ENCODE data around the gene ASCC1.
"Not testable (repeated sequence)": the region's sequence is repeated elsewhere in the genome, so short reads cannot be mapped to it uniquely, and the experiment has no call there.

The ASCC1 gene

DNA sequence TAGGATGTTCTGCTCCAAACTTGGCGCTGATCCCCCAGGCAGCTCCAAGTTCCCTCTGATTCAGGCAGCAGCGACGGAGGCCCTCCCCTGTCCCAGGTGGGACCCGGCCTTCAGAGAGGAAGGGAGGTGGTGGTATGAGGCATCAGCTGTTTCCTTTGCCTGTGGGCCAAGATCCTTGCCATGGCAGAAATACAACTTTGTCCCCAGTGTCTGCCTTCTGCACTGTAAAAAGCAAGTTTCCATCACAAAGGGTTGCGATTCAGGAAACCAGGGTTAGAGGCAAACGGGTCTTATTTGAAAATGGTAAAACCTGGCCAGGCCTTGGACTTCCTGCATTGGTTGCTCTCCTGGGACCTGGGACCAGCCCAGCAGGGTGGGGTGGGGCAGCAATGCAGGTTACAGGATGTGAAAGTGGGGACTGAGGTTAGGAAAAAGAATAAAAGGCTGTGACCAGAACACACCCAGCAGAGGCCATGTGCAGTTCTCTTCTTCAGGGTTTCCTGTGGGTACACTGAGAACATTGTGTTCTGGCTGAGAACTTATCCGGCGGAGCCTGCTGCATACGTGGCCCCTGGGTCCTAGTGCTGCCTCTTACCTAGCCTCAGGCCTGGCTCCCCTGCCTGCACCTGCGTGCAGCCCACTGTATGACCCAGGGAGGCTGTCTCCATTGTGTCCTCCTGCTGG, 32.5 kb upstream of the ASCC1 start:
- DNase-seq = no peak

DNA sequence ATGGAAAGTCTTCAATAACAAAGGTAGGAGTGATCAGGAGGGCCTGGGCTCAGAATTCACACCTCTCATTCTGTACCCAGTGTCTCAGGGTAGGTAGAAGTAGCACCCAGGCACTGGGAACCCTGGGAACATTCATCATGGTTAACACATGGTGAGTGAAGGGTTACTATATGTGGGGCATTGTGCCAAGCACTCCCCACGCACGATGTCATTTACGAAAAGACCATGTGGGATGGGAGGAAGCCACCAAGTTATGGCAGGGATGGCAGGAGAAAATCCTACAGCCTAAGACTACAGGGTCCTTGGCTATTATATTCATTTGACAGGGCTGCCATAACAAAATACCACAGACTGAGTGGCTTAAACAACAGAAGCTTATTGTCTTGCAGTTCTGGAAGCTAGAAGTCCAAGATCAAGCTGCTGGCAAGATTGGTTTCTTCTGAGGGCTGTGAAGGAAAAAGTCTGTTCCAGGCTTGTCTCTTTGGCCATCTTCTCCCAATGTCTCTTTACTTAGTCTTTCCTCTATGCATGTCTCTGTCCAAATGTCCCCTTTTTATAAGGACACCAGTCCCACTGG, 30.0 kb upstream of the ASCC1 start:
- no peak for DNase-seq

DNA sequence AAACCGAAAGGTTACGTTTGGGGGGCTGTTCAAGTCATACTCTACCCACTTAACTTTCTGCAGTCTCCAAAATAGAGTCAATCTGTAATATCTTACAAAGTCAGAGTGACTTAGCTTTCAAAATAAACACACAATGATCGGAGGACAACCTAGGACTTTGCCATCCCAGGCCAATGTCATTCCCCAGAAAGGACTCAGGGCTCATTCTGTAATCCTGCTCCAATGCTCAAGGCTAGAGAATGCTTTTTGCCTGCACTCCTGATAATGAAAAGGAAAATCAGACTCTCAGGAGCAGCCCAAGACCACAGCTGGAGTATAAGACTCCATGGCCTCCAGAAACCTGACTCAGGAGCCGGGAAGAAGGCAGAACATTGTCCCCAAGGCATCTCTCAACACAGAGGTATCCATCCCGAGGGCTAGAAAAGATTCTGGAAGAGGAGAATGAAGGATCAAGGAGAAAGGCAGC, 28.5 kb upstream of the ASCC1 start:
- no peak for DNase-seq

DNA sequence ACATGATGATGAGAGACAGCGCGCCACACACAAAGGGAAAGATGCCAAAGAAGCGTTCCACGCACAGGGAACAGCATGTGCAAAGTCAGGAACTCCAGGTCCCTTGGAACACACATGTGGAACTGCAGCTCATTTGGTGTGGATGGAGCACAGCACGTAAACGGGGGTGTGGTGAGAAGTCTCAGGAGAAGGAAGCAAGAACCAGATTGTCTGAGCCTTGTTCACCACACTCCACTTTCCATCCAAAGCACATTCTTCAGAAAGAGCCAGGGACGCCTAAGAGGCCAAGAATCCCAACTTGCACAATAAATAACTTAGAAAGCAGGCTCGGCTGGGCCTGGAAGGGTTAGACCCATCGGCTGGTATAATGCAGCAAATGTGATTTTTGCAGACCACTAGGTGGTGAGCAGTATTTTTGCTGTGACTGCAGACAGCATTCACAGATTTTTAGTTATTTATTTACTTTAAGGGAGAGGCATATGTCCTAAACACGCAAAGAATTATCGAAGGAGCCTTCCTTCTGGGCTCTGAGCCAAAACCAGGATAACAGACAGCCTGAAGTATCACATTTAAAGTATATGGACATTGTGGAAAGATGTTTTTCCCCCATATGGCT, 27.9 kb upstream of the ASCC1 start:
- DNase-seq = no peak

DNA sequence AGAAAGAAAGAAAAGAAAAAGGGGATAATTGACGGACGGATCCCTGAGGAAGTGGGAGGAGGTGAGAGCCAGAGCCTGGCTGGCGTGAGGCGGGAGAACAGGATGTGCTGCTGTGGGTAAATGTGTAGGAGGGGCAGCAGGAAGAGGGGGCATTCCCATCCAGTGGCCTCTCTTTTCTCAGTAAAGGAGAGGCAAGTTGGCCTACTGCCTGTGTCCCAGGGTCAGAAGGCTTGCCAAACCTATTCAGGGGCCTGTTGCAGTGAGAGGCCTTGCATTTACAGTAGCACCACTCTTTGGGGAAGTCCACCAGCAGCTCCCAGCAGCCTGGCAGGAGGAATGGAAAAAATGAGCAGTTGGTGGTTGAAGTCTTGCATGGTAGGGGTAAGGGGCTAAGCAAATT, 26.6 kb upstream of the ASCC1 start:
- DNase-seq = no peak

DNA sequence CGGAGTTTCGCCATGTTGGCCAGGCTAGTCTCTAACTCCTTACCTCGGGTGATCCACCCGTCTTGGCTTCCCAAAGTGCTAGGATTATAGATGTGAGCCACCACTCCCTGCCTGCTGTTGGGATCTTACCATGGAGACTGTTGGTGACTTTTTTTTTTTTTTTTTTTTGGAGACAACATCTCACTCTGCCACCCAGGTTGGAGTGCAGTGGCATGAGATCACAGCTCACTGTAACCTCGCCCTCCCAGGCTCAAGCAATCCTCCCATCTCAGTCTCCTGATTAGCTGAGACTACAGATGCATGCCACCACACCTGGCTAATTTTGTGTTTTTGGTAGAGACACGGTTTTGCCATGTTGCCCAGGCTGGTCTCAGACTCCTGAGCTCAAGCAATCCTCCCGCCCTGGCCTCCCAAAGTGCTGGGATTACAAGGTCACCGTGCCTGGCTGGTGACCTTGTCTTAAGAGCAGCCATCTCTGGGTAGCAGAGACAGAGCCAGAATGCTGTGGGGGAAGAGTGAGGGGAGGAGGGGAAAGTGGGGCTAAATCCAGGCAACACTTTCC, 25.7 kb upstream of the ASCC1 start:
- no peak for DNase-seq

DNA sequence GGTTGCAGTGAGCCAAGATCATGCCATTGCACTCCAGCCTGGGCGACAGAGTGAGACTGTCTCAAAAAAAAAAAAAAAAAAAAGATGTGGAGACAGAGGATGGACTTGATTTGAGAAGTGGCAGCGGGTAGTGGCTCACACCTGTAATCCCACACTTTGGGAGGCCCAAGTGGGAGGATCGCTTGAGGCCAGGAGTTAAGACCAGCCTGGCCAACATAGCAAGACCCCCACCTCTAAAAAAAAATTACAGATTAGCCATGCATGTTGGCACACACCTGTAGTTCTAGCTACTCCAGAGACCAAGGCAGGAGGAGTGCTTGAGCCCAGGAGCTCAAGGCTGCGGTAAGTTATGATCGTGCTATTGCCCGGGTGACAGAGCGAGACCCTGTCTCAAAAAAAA, 24.3 kb upstream of the ASCC1 start:
- DNase-seq = no peak

DNA sequence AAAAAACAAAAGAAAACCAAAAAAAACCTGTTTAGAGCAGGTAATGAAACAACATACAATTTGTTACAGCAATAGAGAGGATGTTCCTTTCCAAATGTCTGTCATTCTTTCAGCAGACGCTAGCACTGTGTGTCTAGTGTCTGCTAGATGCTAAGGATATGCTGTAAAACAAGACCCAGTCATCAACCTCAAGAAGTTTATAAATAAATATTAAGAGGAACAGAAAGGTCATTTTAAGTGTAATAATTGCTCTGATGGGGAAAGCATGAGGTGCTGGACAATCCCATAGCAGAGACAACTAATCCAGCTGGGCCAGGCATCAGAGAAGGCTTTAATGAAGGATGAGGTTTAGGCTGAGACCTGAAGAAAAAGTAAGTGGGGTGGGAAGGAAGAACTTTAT, 23.3 kb upstream of the ASCC1 start:
- no peak for DNase-seq

DNA sequence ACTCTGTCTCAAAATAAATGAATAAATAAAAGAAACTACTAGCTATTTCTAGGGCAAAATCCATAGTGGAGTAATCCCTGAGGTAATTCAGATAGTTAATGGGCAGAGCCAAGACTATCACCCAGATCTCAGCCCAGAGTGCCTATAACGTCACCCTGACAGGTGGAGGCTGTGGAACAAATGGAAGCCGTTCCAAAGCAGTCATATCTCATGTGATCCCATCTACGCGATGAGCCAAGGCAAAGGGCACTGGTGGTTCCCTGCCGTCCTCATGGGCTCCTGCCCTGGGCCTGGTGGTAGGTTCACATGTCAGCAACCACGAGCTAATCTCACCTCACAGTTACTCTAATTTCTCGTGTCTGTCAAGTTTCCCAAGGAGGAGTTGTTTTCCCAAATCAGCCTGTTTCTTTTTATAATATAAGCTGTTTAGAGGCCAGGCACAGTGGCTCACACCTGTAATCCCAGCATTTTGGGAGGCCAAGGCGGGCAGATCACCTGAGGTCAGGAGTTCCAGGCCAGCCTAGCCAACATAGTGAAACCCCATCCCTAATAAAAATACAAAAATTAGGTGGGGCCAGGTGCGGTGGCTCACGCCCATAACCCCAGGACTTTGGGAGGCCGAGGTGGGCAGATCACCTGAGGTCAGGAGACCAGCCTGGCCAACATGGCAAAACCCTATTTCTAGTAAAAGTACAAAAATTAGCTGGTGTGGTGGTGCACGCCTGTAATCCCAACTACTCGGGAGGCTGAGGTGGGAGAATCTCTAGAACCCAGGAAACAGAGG, 22.5 kb upstream of the ASCC1 start:
- DNase-seq = no peak

DNA sequence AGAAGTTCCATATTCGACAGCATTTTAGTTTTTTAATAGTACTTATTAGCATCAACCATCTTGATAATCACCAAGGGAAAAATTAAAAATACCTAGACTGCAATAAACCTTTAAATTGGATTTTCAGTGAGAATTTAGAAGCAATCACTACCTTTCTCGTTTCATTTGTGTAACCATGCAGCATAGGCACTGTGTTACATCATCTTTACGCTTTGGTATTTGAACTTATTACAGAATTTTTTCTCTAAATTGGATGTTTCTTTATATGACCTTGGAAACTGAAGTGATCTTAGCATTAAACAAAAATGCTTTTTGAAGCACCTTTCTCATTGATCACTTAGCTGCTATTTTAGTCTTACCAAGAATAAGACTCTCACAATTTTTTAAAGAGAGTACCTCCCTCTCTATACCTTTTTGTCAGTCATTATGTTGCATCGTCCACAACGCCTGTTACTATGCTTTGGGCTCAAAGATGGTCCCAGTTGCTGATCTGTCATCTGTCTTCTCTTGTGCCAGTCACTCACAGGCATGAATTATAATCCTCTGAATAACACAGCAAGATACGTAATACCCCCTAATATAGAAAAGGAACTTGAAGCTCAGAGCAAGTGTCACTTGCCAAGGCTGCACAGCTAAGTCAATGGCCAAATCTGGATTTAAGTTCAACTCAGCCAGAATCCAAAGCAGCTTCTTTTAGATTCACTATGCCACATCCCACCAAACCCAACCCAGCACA, 19.6 kb upstream of the ASCC1 start:
- DNase-seq = no peak

DNA sequence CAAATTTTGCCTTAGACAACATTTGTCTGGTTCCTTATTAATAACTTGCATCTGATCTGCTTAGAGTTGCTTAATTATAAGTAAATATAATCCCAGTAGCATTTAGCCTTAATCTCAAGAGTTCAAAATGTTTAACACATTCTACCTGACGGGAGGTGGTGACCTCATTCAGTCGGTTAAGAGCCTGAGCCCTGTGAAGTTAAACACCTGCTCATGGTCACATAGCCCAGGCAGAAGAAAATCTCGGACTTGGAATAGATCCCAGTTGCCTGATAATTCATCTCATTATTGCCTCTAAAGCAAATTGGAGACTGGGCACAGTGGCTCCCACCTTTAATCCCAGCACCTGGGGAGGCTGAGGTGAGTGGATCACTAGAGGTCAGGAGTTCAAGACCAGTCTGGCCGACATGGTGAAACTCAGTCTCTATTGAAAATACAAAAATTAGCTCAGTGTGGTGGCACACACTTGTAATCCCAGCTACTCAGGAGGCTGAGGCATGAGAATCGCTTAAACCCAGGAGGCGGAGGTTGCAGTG, 18.6 kb upstream of the ASCC1 start:
- no peak for DNase-seq

DNA sequence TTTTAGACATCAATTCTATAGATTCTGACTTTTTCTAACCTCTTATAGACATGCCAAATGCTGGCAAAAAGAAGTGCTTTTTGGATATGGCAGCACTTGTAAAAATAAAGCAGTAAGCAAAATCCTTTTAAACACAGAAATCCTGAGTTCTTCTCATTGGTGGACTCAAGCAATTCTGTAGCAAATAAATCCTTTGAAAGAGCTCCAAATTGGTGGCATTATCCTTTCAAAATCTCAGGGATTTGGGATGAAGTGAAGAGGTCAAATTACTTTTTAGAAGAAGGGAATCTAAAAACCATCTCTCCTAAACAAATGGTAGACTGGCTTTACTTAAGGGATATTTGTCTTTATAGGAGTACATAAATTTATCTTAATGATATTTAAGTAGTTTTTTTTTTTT, 17.5 kb upstream of the ASCC1 start:
- DNase-seq = no peak

DNA sequence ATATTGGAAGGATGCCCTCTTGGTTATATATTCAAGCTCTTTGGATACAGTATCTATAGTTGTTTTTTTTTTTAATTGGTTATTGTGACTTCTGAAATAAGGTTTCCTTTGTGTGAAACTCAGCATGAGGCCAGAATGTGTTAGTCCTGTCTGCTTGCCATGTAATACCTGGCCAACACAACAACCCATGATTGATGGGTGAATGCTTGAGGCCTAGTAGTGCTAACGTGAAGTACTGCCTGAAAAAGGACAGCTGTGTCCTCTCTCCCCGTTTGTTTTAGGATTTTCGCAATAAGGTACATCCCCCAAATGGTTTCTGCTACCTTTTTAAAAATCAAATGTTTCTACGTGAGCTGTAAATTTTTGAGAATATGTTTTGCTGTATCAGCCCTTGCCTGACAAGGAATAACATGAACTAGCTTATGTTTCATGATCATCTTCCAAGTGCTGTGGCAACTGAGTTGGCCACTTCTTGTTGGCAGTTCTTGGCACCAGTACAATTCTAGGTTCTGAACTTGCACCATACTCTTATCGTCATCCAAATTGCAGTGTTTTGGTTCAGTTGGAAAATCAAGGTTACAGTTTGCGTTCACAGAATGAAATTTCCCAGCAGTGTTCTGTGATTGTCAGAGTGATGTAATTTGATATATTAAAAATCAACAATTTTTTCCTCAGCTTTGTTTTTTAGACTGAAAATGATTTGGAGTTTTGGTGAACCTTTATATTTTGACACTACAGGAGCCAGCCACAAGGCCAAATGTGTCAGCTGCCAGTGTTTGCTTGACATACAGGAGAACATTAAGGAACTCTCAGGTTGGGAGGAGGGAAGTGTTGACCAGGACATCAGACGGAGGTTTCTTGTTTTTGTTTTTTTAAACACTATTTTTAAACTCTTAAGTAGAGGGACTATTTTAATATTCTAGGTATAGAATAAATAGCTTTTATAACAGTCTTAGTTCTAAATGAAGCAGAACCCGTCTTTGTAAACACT, 13.5 kb upstream of the ASCC1 start:
- no peak for DNase-seq

DNA sequence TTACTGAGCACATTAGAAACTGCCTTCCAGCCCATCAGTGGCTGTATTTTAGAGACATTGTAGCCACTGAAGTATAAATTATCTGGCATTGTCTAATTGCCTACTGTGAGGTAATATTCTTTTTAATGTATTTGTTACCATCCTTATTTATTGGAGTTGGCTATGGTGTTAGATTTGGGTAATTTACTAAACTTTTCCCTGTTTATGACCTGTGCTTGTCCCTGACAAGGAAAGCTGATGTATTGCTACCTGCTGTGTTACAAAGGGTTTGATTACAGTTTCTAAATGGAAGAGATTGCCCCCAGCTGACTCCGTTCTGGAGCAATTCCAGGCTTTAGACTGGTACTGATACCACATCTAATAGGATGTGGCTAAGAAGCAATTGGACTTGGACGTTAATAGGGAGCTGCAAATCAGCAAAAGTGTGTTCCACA, 12.3 kb upstream of the ASCC1 start:
- DNase-seq = no peak

DNA sequence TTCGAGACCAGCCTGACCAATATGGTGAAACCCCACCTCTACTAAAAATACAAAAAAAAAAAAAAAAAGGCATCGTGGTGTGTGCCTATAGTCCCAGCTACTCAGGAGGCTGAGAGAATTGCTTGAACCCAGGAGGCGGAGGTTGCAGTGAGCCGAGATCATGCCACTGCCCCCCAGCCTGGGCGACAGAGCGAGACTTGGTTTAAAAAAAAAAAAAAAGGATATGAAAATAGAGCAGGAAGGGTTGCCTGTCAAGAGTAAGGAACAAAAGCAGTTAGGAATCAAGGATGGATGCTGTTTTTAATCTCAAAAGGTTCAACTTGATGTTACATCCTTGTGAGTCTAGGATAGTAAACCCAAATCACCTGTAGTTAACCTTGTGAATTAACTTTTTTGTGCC, 11.8 kb upstream of the ASCC1 start:
- DNase-seq = no peak

DNA sequence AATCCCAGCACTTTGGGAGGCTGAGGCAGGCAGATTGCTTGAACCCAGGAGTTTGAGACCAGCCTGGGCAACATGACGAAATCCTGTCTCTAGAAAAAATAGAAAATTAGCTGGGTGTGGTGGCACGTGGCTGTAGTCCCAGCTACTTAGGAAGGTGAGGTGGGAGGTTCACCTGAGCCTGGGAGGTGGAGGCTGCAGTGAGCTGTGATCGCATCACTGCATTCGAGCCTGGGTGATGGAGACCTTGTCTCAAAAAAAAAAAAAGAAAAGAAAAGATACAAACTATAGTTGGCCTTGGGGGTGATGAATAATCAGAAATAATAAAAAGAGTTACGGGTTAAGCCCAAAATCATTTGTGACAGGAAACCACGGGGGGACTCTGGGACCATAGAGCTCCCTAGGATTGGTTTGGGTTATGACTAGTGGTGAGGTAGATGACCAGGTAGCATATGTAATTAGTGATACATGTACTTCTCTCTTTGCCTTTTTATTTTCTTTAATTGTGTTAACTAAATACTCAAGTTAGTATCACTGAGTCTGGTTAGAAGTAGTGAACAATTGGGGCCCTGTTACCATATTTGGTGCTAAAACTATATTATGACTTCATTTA, 10.4 kb upstream of the ASCC1 start:
- DNase-seq = no peak

DNA sequence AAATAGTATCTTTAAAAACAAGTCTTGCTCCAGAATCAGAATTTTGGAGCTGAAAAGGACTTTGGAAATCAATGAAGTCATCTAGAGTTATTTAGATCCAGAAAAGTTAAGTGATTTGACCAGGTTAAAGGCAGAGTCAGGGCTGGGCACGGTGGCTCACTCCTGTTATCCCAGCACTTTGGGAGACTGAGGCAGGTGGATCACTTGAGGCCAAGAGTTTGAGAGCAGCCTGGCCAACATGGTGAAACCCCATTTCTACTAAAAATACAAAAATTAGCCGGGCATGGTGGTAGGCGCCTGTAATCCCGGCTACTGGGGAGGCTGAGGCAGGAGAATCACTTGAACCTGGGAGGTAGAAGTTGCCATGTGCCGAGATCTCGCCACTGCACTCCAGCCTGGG, 8.1 kb upstream of the ASCC1 start:
- DNase-seq = not testable (repeated sequence)

DNA sequence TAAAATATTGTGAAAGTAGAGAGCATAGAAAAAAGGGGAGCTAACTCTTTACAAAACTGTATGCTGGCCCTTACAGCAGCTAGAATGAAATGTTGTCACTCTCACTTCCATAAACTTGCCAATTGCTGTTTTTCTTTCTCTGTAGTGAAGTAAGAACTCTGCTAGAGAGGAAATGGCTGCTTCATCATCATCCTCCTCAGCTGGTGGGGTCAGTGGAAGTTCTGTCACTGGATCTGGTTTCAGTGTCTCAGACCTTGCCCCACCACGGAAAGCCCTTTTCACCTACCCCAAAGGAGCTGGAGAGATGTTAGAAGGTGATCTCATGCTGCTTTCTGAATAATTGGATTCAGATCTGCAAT, 7.6 kb upstream of the ASCC1 start:
- DNase-seq = no peak

DNA sequence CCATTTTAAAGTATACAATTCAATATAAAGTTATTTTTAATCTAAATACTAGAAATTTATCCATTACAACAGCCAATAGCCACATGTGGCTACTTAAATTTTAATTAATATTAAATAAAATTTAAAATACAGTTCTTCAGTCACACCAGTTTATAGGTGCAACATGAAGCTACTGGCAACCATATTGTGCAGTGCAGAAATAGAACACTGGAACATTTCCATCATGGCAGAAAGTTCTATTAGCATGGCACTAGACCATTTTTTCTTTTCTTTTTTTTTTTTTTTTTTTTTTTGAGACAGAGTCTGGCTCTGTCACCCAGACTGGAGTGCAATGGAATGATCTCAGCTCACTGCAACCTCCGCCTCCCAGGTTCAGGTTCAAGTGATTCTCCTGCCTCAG, 5.2 kb upstream of the ASCC1 start:
- DNase-seq = no peak

DNA sequence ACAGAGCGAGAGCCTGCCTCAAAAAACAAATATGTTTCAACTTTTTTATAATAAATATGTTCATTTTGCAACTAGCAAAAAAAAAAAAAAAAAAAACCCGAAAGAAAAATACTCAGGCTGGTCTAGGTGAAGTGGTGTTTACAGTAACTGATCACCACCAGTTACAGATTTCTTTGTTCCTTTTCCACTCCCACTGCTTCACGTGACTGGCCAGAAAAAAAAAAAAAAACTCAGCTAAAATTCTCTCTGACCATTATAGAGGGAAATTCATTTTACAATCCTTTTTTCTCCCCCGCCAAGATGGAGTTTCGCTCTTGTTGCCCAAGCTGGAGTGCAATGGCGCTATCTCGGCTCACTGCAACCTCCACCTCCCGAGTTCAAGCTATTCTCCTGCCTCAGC, 4.6 kb upstream of the ASCC1 start:
- DNase-seq = no peak

Measured in NCI-H1694 treated with DMSO at 0.1 percent for 48 hours (cell line).